GM10248 (cell line): ENCODE measurements around the gene PRPH2.

ENCODE experiments used
- CTCF ChIA-PET: fragments of 300-600 bp; sonication (Branson Sonifier 250); formaldehyde crosslinking; extraction: SDS; loops from one replicate; lab custom pipeline; 2021; ENCODE audit warnings: antibody characterized with exemption; lab: Yijun Ruan, JAX
- POLR2A ChIA-PET: fragments of 350-650 bp; sonication (Branson Sonifier 250); formaldehyde crosslinking; extraction: SDS; loops from one replicate; lab custom pipeline; 2020; ENCODE audit warnings: antibody characterized with exemption; lab: Yijun Ruan, JAX
- DNase-seq: peaks from one replicate; pipeline ENCODE4 v3.0.0; 2012; ENCODE audit errors: extremely low spot score
- CTCF ChIP-seq: IDR thresholded peaks from 2 replicates; pipeline ENCODE4 v1.5.1; 2012; ENCODE audit warnings: mild to moderate bottlenecking, low read depth; ENCODE audit errors: extremely low read depth, missing control alignments, control extremely low read depth

The PRPH2 gene

DNA sequence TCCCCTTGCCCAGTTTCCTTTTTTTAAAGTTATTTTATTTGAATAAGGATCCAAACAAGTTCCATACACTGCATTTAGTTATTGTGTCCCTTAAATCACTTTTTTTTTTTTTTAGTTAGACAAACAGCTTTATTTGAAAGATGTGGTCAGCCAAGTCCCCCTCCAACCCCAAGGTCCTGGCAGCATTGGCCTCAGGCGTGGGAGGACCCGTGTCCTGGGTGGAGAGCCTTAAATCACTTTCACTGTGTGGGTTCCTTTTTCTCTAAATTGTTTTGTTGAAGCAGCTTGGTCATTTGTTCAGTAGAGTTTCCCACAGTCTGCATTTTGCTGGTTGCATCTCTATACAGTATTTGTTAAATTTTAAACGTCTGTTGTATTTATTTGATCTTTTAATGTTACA, 28.7 kb upstream of the PRPH2 start:
- TF ChIP-seq CTCF: no peak
- no peak for DNase-seq
- CTCF ChIA-PET: interaction anchor here (1.4 kb wide), 1 partner anchor 18 kb away, joined by 3 read pairs; no protein-coding TSS in a partner anchor
- POLR2A ChIA-PET: no interaction called here

GRCh38 chr6:42748203-42748898, 26.0 kb upstream of the PRPH2 start:
- TF ChIP-seq CTCF: no peak
- CTCF ChIA-PET: interaction anchor here (1.1 to 6.2 kb wide), 9 partner anchors 10 to 86 kb away, joined by 3 to 26 read pairs (median 4); no protein-coding TSS in a partner anchor
- DNase-seq: no peak
- POLR2A ChIA-PET: interaction anchor here (0.7 kb wide), 2 partner anchors 20 to 107 kb away, joined by 6 to 9 read pairs; no protein-coding TSS in a partner anchor

- POLR2A ChIA-PET: interaction anchor here (0.6 to 2.1 kb wide), 10 partner anchors 17 to 182 kb away, joined by 3 to 22 read pairs (median 8); partner anchors contain the start of genes CNPY3 and RPL7L1
- no peak for TF ChIP-seq CTCF
- CTCF ChIA-PET: interaction anchor here (1.1 to 9.9 kb wide), 7 partner anchors 12 to 184 kb away, joined by 3 to 84 read pairs (median 4); no protein-coding TSS in a partner anchor
- peak; percentile 92 for DNase-seq
These were observed 24.3 kb upstream of the PRPH2 start for GRCh38 chr6:42746463-42747391.

DNA sequence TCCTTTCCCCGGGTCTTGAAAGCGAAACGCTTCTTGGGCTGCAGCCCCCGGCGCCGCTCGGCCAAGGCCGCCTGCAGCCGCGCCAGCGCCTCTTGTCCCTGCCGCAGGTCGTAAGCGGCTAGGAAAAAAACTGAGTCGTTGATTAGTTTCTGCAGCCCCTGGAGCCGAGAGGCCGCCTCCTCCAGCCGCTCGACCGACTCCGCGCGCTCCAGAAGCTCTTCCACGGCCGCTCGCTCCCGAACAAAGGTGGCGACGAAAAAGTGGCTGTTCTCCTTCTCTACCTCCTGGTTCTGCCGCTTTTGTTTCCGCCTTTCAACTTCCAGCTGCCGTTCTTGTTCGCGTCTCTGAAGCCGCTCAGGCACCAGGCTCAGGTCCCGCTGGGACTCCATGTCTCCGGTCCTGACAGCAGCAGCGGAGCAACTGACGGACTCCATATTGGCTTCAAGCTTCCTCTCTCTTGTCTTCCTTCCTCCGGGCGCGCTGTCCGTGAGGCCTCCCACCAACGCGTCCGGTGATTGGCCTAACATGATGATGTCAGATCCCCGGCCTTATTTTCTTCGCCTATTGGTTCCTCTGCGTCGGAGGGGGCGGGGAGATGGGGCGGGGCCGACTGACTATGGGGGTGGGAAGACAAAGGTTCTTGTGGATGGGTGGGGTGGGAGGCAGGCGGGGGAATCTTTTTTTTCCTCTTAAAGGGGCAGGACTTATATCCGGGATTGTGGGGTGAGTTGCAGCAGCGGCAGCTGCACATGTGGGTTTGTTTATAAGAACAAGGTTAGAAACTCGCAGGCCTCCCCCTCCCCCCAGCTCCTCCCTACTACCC, 23.5 kb upstream of the PRPH2 start, which contains the start of gene TBCC:
TSS of gene TBCC (minus strand) at position 464 of the 823 bp plus-strand sequence. CDS start at position 434, 30 bp downstream.
- POLR2A ChIA-PET: interaction anchor here (0.6 to 2.1 kb wide), 13 partner anchors 16 to 183 kb away, joined by 3 to 22 read pairs (median 5); partner anchors contain the start of genes CNPY3 and RPL7L1
- peak; percentile 98 for DNase-seq
- CTCF ChIA-PET: interaction anchor here (0.9 to 9.9 kb wide), 9 partner anchors 11 to 183 kb away, joined by 3 to 84 read pairs (median 4); no protein-coding TSS in a partner anchor
- no peak for TF ChIP-seq CTCF

DNA sequence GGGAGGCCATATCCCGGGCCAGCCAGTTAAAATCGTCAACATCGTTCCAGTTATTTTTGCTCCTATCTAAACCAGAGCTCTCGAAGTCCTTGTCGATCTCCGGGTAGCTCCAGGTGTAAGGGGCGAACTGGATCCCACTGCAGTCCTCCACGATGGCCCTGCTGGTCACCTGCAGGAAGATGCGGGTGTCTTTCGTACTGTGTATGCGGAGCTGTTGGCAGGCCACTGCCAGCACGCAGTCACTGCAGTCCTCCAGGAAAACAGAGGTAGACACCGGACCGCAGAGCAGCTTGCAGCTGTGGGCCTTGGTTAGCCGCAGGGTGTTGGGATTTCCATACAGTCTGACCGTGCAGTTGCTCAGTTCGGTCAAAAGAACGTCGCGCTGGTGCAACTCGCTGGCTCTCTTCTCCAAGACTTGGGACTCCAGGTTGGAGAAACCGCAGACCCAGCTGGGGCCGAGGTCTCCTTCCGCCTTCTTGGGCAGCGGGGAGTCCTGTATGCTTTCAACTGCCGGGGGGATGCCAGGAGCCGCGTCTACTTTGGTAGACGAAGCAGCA, 22.8 kb upstream of the PRPH2 start:
- DNase-seq: no peak
- ChIA-PET CTCF (interaction anchor here (0.9 to 9.9 kb wide), 6 partner anchors 11 to 86 kb away, joined by 3 to 84 read pairs (median 3); no protein-coding TSS in a partner anchor), POLR2A (interaction anchor here (0.6 to 2.1 kb wide), 4 partner anchors 15 to 175 kb away, joined by 3 to 9 read pairs (median 4); no protein-coding TSS in a partner anchor)
- no peak for TF ChIP-seq CTCF
